Right atrium auricular region (tissue), 2 donors: ENCODE data around the gene HES4. TPM values are rescaled to one million over a fixed set of nuclear protein-coding genes. Genes with fewer than 3 reads are reported as not detected.

ENCODE experiments used
- DNase-seq: peaks from one replicate; pipeline ENCODE4 v3.0.0-alpha.2; 2019; ENCODE audit warnings: low spot score
- H3K27ac ChIP-seq, 2 donors: fragments of 200-600 bp; sonication (generic); 1 replicate in 1 of 2; 2 replicates in 1 of 2; pipeline ENCODE4 v1.5.1; 2016 to 2019
- H3K27me3 ChIP-seq, 2 donors: fragments of 200-600 bp; sonication (generic); one replicate each; pipeline versions ENCODE4 v1.5.1 to v1.6.0; 2017 to 2019
- H3K36me3 ChIP-seq: fragments of 200-600 bp; sonication (generic); one replicate; pipeline ENCODE4 v1.5.1; 2016
- H3K4me1 ChIP-seq, 2 donors: fragments of 200-600 bp; sonication (generic); one replicate each; pipeline versions ENCODE4 v1.5.1 to v1.6.0; 2017 to 2019
- H3K4me3 ChIP-seq, 2 donors: fragments of 200-600 bp; sonication (generic); 1 replicate in 1 of 2; 2 replicates in 1 of 2; pipeline ENCODE4 v1.5.1; 2017 to 2019; ENCODE audit warnings: mild to moderate bottlenecking in 1 of 2, moderate library complexity in 1 of 2
- H3K9me3 ChIP-seq, 2 donors: fragments of 200-600 bp; sonication (generic); one replicate each; pipeline ENCODE4 v1.5.1; 2019
- total RNA-seq, 2 donors: library from RNA; depleted of rRNA; stranded (reverse); fragments of >200 nt; gene quantifications; one replicate each; pipeline ENCODE4 v1.1.0, GENCODE V29; 2016
- TF ChIP-seq, protein P1 (sequence below), 2 donors: fragments of 200-600 bp; sonication (generic); IDR thresholded peaks; one replicate each; pipeline ENCODE4 v1.5.1; 2019; ENCODE audit warnings: antibody characterized with exemption in 2 of 2

Gene HES4
- total RNA-seq, 2 donors from 2014 or later = 31.8 to 68.4 TPM

DNA sequence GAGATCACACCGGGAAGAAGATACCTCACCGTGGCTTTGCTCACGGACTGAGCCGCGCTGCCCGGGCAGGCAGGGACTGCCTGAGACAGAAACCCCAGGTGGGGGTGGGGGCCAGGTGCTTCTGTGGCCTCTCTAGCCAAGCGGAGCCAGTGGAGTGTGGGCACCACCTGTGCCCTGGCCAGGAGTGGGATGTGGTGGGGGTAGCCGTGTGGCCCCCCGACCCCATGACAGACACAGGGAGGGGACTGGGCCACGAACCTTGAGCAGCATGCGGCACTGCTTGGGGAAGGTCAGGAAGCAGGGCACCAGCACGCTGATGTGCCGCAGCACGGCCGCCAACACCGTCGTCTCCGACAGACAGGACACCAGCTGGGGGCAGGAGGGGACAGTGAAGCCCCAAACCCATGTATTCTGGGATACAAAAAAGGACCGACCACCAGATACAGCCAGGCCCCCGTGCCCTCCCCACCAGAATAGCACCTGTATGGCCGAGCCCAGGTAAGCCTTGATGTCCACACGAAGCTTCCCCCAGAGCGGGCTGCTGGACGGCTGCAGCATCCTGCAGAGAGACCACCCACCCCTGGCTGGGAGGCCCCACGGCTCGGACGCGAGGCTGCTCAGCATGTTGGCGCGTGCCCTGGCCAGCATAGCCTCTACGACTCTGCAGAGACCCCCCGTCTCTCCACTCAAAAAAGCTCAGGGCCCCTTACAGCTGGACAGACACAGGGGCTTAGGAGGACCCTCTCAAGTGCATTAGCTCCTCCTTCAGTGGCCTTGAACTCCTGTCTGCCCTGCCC lies 46.2 kb downstream of the HES4 start:
- H3K9me3 ChIP-seq = no peaks in the 10 kb centered on the region
- H3K27ac ChIP-seq = no peak overlapping the region
- no peaks in the 10 kb centered on the region for H3K27me3 ChIP-seq
- no peak for DNase-seq
- TF ChIP-seq, protein P1, sequence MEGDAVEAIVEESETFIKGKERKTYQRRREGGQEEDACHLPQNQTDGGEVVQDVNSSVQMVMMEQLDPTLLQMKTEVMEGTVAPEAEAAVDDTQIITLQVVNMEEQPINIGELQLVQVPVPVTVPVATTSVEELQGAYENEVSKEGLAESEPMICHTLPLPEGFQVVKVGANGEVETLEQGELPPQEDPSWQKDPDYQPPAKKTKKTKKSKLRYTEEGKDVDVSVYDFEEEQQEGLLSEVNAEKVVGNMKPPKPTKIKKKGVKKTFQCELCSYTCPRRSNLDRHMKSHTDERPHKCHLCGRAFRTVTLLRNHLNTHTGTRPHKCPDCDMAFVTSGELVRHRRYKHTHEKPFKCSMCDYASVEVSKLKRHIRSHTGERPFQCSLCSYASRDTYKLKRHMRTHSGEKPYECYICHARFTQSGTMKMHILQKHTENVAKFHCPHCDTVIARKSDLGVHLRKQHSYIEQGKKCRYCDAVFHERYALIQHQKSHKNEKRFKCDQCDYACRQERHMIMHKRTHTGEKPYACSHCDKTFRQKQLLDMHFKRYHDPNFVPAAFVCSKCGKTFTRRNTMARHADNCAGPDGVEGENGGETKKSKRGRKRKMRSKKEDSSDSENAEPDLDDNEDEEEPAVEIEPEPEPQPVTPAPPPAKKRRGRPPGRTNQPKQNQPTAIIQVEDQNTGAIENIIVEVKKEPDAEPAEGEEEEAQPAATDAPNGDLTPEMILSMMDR (IDR thresholded peaks at IDR 0.05) = no peak
- no peak overlapping the region for H3K4me3 ChIP-seq
- peaks cover 0 to 17% of the 10 kb centered on the region in 2 donors for H3K4me1 ChIP-seq
- H3K36me3 ChIP-seq = peaks cover 80% of the 10 kb centered on the region

DNA sequence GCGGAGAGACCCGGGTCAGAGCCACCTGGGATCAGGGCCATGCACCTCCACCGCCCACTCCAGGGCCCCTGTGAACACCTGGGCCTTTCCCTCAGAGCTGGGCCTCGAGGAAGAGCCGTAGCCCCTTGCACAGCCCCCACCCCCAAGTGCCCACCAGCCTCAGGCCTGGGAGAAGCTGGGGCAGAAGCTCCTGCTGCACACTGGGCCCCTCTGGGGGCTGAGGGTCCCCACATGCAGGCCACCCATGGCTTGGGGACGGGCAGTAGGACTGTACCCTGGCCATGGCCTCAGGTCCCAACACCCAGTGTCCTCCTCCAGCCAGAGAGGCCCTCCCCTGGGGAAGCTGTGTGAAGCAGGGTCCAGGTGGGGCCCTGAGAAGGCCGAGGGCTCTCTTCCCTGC lies 47.3 kb downstream of the HES4 start:
- no peak overlapping the region for H3K4me3 ChIP-seq
- TF ChIP-seq, protein P1 (IDR thresholded peaks at IDR 0.05) = no peak
- H3K36me3 ChIP-seq = peaks cover 91% of the 10 kb centered on the region
- H3K27ac ChIP-seq = no peak overlapping the region
- peaks cover 0 to 6% of the 10 kb centered on the region in 2 donors for H3K4me1 ChIP-seq
- no peaks in the 10 kb centered on the region for H3K27me3 ChIP-seq
- DNase-seq = no peak
- no peaks in the 10 kb centered on the region for H3K9me3 ChIP-seq

GRCh38 chr1:952201-952600 lies 47.7 kb downstream of the HES4 start:
- Histone ChIP-seq H3K27me3 (no peaks in the 10 kb centered on the region), H3K9me3 (no peaks in the 10 kb centered on the region), H3K4me1 (peaks cover 0 to 2% of the 10 kb centered on the region in 2 donors), H3K36me3 (peaks cover 95% of the 10 kb centered on the region), H3K4me3 (no peak overlapping the region), H3K27ac (no peak overlapping the region)
- TF ChIP-seq, protein P1 (IDR thresholded peaks at IDR 0.05) = no peak
- no peak for DNase-seq

DNA sequence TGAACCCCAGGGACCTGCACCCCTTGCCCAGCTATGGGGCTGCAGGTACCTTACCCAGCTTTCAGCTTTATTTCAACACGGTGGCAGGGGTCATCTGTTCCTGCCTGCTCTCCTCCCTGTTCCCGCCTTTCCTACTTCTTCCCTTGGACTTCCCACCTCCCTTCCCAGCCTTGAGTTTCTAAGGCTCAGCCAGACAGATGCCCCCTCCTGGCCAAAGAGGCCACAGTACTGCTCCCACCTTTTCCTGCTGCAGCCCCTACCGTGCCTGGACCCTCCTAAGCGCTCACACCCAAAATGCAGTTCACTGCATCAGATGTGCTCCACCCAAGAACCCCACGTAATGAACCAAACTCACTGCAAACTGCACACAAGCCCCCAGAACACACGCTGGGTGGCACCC lies 48.5 kb downstream of the HES4 start:
- Histone ChIP-seq H3K27me3 (no peaks in the 10 kb centered on the region), H3K4me3 (no peak overlapping the region), H3K9me3 (no peaks in the 10 kb centered on the region), H3K4me1 (no peaks in the 10 kb centered on the region), H3K36me3 (peaks cover 92% of the 10 kb centered on the region), H3K27ac (no peak overlapping the region)
- TF ChIP-seq, protein P1 (IDR thresholded peaks at IDR 0.05) = no peak
- no peak for DNase-seq

GRCh38 chr1:950881-951280 lies 49.0 kb downstream of the HES4 start:
- H3K36me3 ChIP-seq = peaks cover 88% of the 10 kb centered on the region
- H3K9me3 ChIP-seq = no peaks in the 10 kb centered on the region

More at GRCh38 chr1:950881-951280, 49.0 kb downstream of the HES4 start:
- Histone ChIP-seq H3K27ac (no peak overlapping the region), H3K4me1 (no peaks in the 10 kb centered on the region), H3K27me3 (no peaks in the 10 kb centered on the region), H3K4me3 (no peak overlapping the region)
- TF ChIP-seq, protein P1 (IDR thresholded peaks at IDR 0.05) = no peak
- no peak for DNase-seq
